ENCODE measurements around the gene RHEB.

Gene RHEB

DNA sequence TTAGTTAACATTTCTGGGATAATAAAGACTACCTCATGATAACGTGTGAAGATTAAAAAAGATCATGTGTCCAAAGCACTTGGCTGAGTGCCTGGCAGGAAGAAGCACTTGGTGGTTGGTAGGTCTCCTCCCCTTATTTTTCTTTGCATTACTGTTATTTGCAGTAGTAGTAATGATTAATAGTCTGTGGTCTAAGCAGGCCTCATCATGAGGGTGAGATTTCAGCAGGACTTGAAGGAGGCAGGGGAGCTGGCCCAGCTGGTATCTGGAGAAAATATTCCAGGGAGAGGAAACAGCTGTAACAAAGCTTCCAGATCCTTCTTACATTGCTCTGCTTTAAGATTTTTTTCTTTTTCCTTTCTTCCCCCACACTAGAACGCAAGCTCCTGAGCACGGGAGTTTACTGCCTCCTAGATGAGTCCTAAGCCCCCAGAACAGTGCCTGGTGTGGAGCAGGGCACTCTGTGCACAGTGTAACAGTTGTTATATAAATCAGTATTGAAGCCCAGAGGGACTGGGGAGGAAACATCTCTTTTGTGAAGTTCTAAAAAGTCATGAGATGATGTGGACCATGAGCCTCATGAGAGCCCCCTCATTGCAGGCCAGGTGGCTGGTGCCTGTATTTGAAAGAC, 31.1 kb upstream of the RHEB start:
- Histone ChIP-seq H3K79me2 (ENCODE audit: control insufficient read depth, low read length) (no peaks in the 10 kb centered on the region), H3F3A (ENCODE audit: control insufficient read depth, insufficient read depth) (no peaks in the 10 kb centered on the region), H3K9me3 (ENCODE audit: control insufficient read depth, insufficient read depth, low read length) (no peaks in the 10 kb centered on the region), H3K9me2 (replicated peaks; ENCODE audit: control insufficient read depth, low read length) (no peaks in the 10 kb centered on the region), H3K27me3 (ENCODE audit: control insufficient read depth, low read length) (peaks cover 5% of the 10 kb centered on the region; the same call in 1 of the 2 replicates), H4K20me1 (ENCODE audit: control insufficient read depth, insufficient read depth, low read depth, low read length) (no peaks in the 10 kb centered on the region), H3K4me1 (ENCODE audit: control insufficient read depth, low read length) (no peaks in the 10 kb centered on the region), H3K36me3 (ENCODE audit: control insufficient read depth, low read length) (no peaks in the 10 kb centered on the region), H3K4me3 (ENCODE audit: low read length) (no peak overlapping the region), H3K4me2 (ENCODE audit: low read length) (no peak overlapping the region), H3K27ac (ENCODE audit: low read depth, low read length) (no peak overlapping the region)
- TF ChIP-seq, protein P1, sequence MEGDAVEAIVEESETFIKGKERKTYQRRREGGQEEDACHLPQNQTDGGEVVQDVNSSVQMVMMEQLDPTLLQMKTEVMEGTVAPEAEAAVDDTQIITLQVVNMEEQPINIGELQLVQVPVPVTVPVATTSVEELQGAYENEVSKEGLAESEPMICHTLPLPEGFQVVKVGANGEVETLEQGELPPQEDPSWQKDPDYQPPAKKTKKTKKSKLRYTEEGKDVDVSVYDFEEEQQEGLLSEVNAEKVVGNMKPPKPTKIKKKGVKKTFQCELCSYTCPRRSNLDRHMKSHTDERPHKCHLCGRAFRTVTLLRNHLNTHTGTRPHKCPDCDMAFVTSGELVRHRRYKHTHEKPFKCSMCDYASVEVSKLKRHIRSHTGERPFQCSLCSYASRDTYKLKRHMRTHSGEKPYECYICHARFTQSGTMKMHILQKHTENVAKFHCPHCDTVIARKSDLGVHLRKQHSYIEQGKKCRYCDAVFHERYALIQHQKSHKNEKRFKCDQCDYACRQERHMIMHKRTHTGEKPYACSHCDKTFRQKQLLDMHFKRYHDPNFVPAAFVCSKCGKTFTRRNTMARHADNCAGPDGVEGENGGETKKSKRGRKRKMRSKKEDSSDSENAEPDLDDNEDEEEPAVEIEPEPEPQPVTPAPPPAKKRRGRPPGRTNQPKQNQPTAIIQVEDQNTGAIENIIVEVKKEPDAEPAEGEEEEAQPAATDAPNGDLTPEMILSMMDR (IDR thresholded peaks at IDR 0.05; ENCODE audit: low read depth, low read length, poor library complexity, severe bottlenecking) = no peak
- no peak for TF ChIP-seq EZH2phosphoT487 (IDR thresholded peaks at IDR 0.05; ENCODE audit: borderline replicate concordance, low read length)

DNA sequence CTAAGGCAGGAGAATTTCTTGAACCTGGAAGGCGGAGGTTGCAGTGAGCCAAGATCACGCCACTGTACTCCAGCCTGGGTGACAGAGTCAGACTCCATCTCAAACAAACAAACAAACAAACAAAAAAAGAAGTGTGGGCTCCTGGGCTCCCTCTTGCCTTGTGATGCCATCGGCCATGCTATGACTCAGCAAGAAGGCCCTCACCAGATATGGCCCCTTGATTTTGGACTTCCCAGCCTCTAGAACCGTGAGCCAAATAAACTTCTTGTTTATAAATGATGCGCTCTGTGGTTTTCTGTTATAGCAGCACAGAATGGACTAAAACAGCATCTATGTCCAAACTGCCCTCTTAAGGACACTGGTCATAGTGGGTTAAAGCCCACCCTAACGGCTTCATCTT, 29.9 kb upstream of the RHEB start:
- H4K20me1 ChIP-seq (ENCODE audit: control insufficient read depth, insufficient read depth, low read depth, low read length) = no peaks in the 10 kb centered on the region
- H3K4me1 ChIP-seq (ENCODE audit: control insufficient read depth, low read length) = no peaks in the 10 kb centered on the region
- no peak overlapping the region for H3K27ac ChIP-seq (ENCODE audit: low read depth, low read length)
- H3K36me3 ChIP-seq (ENCODE audit: control insufficient read depth, low read length) = no peaks in the 10 kb centered on the region
- H3K27me3 ChIP-seq (ENCODE audit: control insufficient read depth, low read length) = peaks cover 5% of the 10 kb centered on the region; the same call in 1 of the 2 replicates
- H3K79me2 ChIP-seq (ENCODE audit: control insufficient read depth, low read length) = no peaks in the 10 kb centered on the region
- H3K4me3 ChIP-seq (ENCODE audit: low read length) = no peak overlapping the region
- H3K9me3 ChIP-seq (ENCODE audit: control insufficient read depth, insufficient read depth, low read length) = no peaks in the 10 kb centered on the region
- H3K9me2 ChIP-seq (replicated peaks; ENCODE audit: control insufficient read depth, low read length) = no peaks in the 10 kb centered on the region
- no peak overlapping the region for H3K4me2 ChIP-seq (ENCODE audit: low read length)
- TF ChIP-seq, protein P1 (IDR thresholded peaks at IDR 0.05; ENCODE audit: low read depth, low read length, poor library complexity, severe bottlenecking) = no peak
- no peak for TF ChIP-seq EZH2phosphoT487 (IDR thresholded peaks at IDR 0.05; ENCODE audit: borderline replicate concordance, low read length)
- H3F3A ChIP-seq (ENCODE audit: control insufficient read depth, insufficient read depth) = no peaks in the 10 kb centered on the region

DNA sequence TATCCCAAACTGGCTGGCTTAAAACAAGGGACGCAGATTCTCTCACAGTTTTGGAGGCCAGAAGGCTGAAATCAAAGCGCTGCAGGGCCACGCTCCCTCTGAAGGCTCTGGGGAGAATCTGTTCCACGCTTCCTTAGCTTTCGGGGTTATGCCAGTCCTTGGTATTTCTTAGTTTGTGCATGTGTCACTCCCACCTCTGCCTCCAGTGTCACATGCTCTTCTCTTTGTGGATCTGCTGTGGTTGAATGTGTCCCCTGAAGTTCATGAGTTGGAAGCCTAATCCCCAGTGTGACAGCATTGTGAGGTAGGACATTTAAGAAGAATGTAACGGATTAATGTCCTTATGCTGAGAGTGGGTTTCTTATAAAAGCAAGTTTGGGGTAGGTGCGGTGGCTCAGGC, 29.4 kb upstream of the RHEB start:
- no peak overlapping the region for H3K27ac ChIP-seq (ENCODE audit: low read depth, low read length)
- no peaks in the 10 kb centered on the region for H3K79me2 ChIP-seq (ENCODE audit: control insufficient read depth, low read length)
- H3K9me3 ChIP-seq (ENCODE audit: control insufficient read depth, insufficient read depth, low read length) = no peaks in the 10 kb centered on the region
- no peaks in the 10 kb centered on the region for H3K9me2 ChIP-seq (replicated peaks; ENCODE audit: control insufficient read depth, low read length)
- H3K4me3 ChIP-seq (ENCODE audit: low read length) = no peak overlapping the region
- H3K36me3 ChIP-seq (ENCODE audit: control insufficient read depth, low read length) = no peaks in the 10 kb centered on the region
- TF ChIP-seq, protein P1 (IDR thresholded peaks at IDR 0.05; ENCODE audit: low read depth, low read length, poor library complexity, severe bottlenecking) = no peak
- no peak for TF ChIP-seq EZH2phosphoT487 (IDR thresholded peaks at IDR 0.05; ENCODE audit: borderline replicate concordance, low read length)
- no peaks in the 10 kb centered on the region for H3K4me1 ChIP-seq (ENCODE audit: control insufficient read depth, low read length)
- no peaks in the 10 kb centered on the region for H3F3A ChIP-seq (ENCODE audit: control insufficient read depth, insufficient read depth)
- no peaks in the 10 kb centered on the region for H4K20me1 ChIP-seq (ENCODE audit: control insufficient read depth, insufficient read depth, low read depth, low read length)
- H3K4me2 ChIP-seq (ENCODE audit: low read length) = no peak overlapping the region
- peaks cover 5% of the 10 kb centered on the region; the same call in 1 of the 2 replicates for H3K27me3 ChIP-seq (ENCODE audit: control insufficient read depth, low read length)
